A549 (cell line): ENCODE data around the gene EPS8. TPM values are rescaled to one million over a fixed set of nuclear protein-coding genes. Genes with fewer than 3 reads are reported as not detected.

ENCODE experiments used
- ATAC-seq, 2 experiments: fragments of 200-7000 bp in 1 of 2; fragments of >200 bp in 1 of 2; cut with Nextera tagmentation in 1 of 2; cut with Tn5 transposase in 1 of 2; 3 replicates each; pipeline versions ENCODE4 v1.8.0 to v1.9.1; 2018 to 2020; ENCODE audit warnings: mild to moderate bottlenecking in 1 of 2, moderate library complexity in 1 of 2
- CTCF ChIA-PET: fragments of 300-600 bp; sonication (Branson Sonifier 250); formaldehyde crosslinking; extraction: SDS; loops from one replicate; lab custom pipeline; 2021; ENCODE audit warnings: antibody characterized with exemption, inconsistent platforms; lab: Yijun Ruan, JAX
- POLR2A ChIA-PET: fragments of 350-600 bp; formaldehyde crosslinking; extraction: SDS; loops from one replicate; lab custom pipeline; 2021; ENCODE audit warnings: antibody characterized with exemption, inconsistent platforms; lab: Yijun Ruan, JAX
- DNase-seq, 2 experiments: peaks; one replicate each; pipeline versions ENCODE4 v3.0.0 to v3.0.0-alpha.2; 2011 to 2016; ENCODE audit warnings: low read depth in 1 of 2, low spot score in 1 of 2
- FAIRE-seq: peaks from 2 replicates; lab custom pipeline; 2011; peaks lifted over from hg19 to GRCh38; lab: Jason Lieb, UNC
- H3K27ac ChIP-seq, 2 experiments: fragments of >200 bp; sonication (Bioruptor Twin); formaldehyde crosslinking; 3 replicates each; pipeline ENCODE4 v1.5.1; 2016 to 2017
- H3K4me1 ChIP-seq: fragments of >200 bp; sonication (Bioruptor Twin); formaldehyde crosslinking; 3 replicates; pipeline ENCODE4 v1.6.1; 2016
- H3K4me2 ChIP-seq: fragments of >200 bp; sonication (Bioruptor Twin); formaldehyde crosslinking; 3 replicates; pipeline ENCODE4 v1.6.1; 2016
- H3K4me3 ChIP-seq: fragments of >200 bp; sonication (Bioruptor Twin); formaldehyde crosslinking; 3 replicates; pipeline ENCODE4 v1.5.1; 2016
- H3K9me3 ChIP-seq: fragments of >200 bp; sonication (Bioruptor Twin); formaldehyde crosslinking; 3 replicates; pipeline ENCODE4 v1.6.1; 2016
- ATOH8 ChIP-seq: fragments of 250-450 bp; sonication (Bioruptor Pico); IDR thresholded peaks from 2 replicates; pipeline ENCODE4 v1.5.0; 2020; ENCODE audit warnings: low read depth, mild to moderate bottlenecking, moderate library complexity
- BCL3 ChIP-seq: fragments of >200 bp; sonication (Bioruptor Twin); formaldehyde crosslinking; IDR thresholded peaks from 3 replicates; pipeline ENCODE4 v1.6.1; 2016
- BHLHE40 ChIP-seq: IDR thresholded peaks from 2 replicates; pipeline ENCODE4 v1.6.1; 2012; ENCODE audit warnings: low read depth, low read length, inconsistent platforms
- EHF ChIP-seq: fragments of 250-450 bp; sonication (Bioruptor Pico); IDR thresholded peaks from 2 replicates; pipeline ENCODE4 v1.5.0; 2020; ENCODE audit warnings: mild to moderate bottlenecking
- EHMT2 ChIP-seq: fragments of 200-600 bp; sonication (generic); IDR thresholded peaks from 2 replicates; pipeline ENCODE4 v1.6.1; 2016; ENCODE audit warnings: antibody characterized with exemption, low read depth, mild to moderate bottlenecking, moderate library complexity
- FOSB ChIP-seq: fragments of 250-450 bp; sonication (Bioruptor Pico); IDR thresholded peaks from 2 replicates; pipeline ENCODE4 v1.5.0; 2020; ENCODE audit warnings: mild to moderate bottlenecking, moderate library complexity
- FOSL2 ChIP-seq, 2 experiments: fragments of 450-650 bp in 1 of 2; fragments of >200 bp in 1 of 2; sonication (Bioruptor Twin) in 1 of 2; formaldehyde crosslinking; IDR thresholded peaks; 2 replicates each; pipeline versions ENCODE4 v1.5.0 to v1.6.1; 2016 to 2020; ENCODE audit warnings: mild to moderate bottlenecking in 1 of 2, moderate library complexity in 1 of 2
- FOXS1 ChIP-seq: fragments of 250-450 bp; sonication (Bioruptor Pico); IDR thresholded peaks from 2 replicates; pipeline ENCODE4 v1.5.0; 2020; ENCODE audit warnings: mild to moderate bottlenecking, moderate library complexity
- HDAC2 ChIP-seq: fragments of 200-600 bp; sonication (generic); IDR thresholded peaks from 2 replicates; pipeline ENCODE4 v1.6.1; 2016
- HEYL ChIP-seq: fragments of 250-450 bp; sonication (Bioruptor Pico); IDR thresholded peaks from 2 replicates; pipeline ENCODE4 v1.8.0; 2021; ENCODE audit warnings: mild to moderate bottlenecking, moderate library complexity
- HOXA7 ChIP-seq: fragments of 250-450 bp; sonication (Bioruptor Pico); IDR thresholded peaks from 2 replicates; pipeline ENCODE4 v1.5.0; 2020; ENCODE audit warnings: mild to moderate bottlenecking, moderate library complexity
- MAZ ChIP-seq: fragments of 150-350 bp; IDR thresholded peaks from 2 replicates; pipeline ENCODE4 v1.6.1; 2014; ENCODE audit warnings: antibody characterized with exemption, low read depth, low read length, borderline replicate concordance
- MYC ChIP-seq: IDR thresholded peaks from 2 replicates; pipeline ENCODE4 v1.6.1; 2012; ENCODE audit warnings: mild to moderate bottlenecking, inconsistent platforms, low read length, improper control_type of control experiment, borderline replicate concordance
- NPAS2 ChIP-seq: fragments of 250-450 bp; sonication (Bioruptor Pico); IDR thresholded peaks from 2 replicates; pipeline ENCODE4 v1.8.0; 2022; ENCODE audit warnings: mild to moderate bottlenecking, moderate library complexity, borderline replicate concordance
- NR3C1 ChIP-seq: fragments of >200 bp; sonication (Bioruptor Twin); formaldehyde crosslinking; IDR thresholded peaks from 3 replicates; pipeline ENCODE4 v1.6.1; 2017
- PHF8 ChIP-seq: fragments of 200-600 bp; sonication (generic); IDR thresholded peaks from 2 replicates; pipeline ENCODE4 v1.6.1; 2016; ENCODE audit warnings: low read depth, mild to moderate bottlenecking, antibody characterized with exemption, moderate library complexity, borderline replicate concordance
- POLR2A ChIP-seq: IDR thresholded peaks from 2 replicates; pipeline ENCODE4 v1.6.1; 2012; ENCODE audit warnings: mild to moderate bottlenecking, low read length
- RCOR1 ChIP-seq: fragments of 150-350 bp; IDR thresholded peaks from 2 replicates; pipeline ENCODE4 v1.6.1; 2014; ENCODE audit warnings: antibody characterized with exemption, low read length, low read depth
- REST ChIP-seq: fragments of 200-600 bp; sonication (generic); IDR thresholded peaks from 2 replicates; pipeline ENCODE4 v1.6.1; 2016; ENCODE audit warnings: antibody characterized with exemption, mild to moderate bottlenecking, moderate library complexity
- RFX5 ChIP-seq: fragments of 450-650 bp; IDR thresholded peaks from 2 replicates; pipeline ENCODE4 v1.7.1; 2014; ENCODE audit warnings: antibody characterized with exemption, mild to moderate bottlenecking, moderate library complexity
- TP53 ChIP-seq: fragments of 250-450 bp; sonication (Bioruptor Pico); IDR thresholded peaks from 2 replicates; pipeline ENCODE4 v1.5.0; 2021; ENCODE audit warnings: mild to moderate bottlenecking, moderate library complexity
- ZNF302 ChIP-seq: fragments of 250-450 bp; sonication (Bioruptor Pico); IDR thresholded peaks from 2 replicates; pipeline ENCODE4 v1.9.0; 2021; ENCODE audit warnings: inconsistent platforms, mild to moderate bottlenecking, moderate library complexity
- WGBS: methylation state at CpG from one replicate; pipeline ENCODE4 v1.1.6; 2017; ENCODE audit errors: missing lambda C conversion rate; 5-methylcytosine and 5-hydroxymethylcytosine counted together
- polyA plus RNA-seq, 4 experiments: library from polyadenylated mRNA; depleted of rRNA in 3 of 4; stranded (reverse); fragments of >200 nt; fragmentation: RNase III in 1 of 4; extraction: RNeasy Plus Mini Kit Qiagen cat#74134 plus additional on column Dnase treatment in 1 of 4; gene quantifications; 2 replicates in 3 of 4; 3 replicates in 1 of 4; pipeline ENCODE4 v1.2.3, GENCODE V29; 2011 to 2017

EPS8 gene
- polyA plus RNA-seq, 2 of the 4 experiments (the other 2 are of a cell fraction): 25.1 to 101 TPM

GRCh38 chr12:15613981-15614380 is 175.2 kb downstream of the EPS8 start:
- TF ChIP-seq MAZ (no peak), EHMT2 (no peak), RFX5 (no peak), FOSB (CRISPR knock-in tag) (no peak), BCL3 (no peak), POLR2A (no peak), MYC (no peak), REST (no peak), TP53 (CRISPR knock-in tag) (no peak), NR3C1 (no peak), HOXA7 (CRISPR knock-in tag) (no peak), BHLHE40 (no peak), ZNF302 (CRISPR knock-in tag) (no peak), HEYL (CRISPR knock-in tag) (no peak), EHF (CRISPR knock-in tag) (no peak), PHF8 (no peak), RCOR1 (no peak), FOSL2 (IDR thresholded peaks at IDR 0.05) (no peak), FOSL2 (CRISPR knock-in tag; IDR thresholded peaks at IDR 0.05) (no peak), ATOH8 (CRISPR knock-in tag) (no peak), FOXS1 (CRISPR knock-in tag) (no peak)
- no peak overlapping the region for H3K4me3 ChIP-seq
- ChIA-PET POLR2A (no interaction called here), CTCF (no interaction called here)
- no peak for DNase-seq
- no peak overlapping the region for H3K4me2 ChIP-seq
- peaks cover 14% of the 10 kb centered on the region; the same call in 1 of the 3 replicates for H3K9me3 ChIP-seq
- no peak for ATAC-seq
- peak; percentile 28 for FAIRE-seq
- peaks cover 12% of the 10 kb centered on the region; the same call in 2 of the 3 replicates for H3K4me1 ChIP-seq
- WGBS: 85% methylated on average over 1 of the region's 1 CpG
- H3K27ac ChIP-seq: no peak overlapping the region

- TF ChIP-seq HDAC2: no peak
- no peak for TF ChIP-seq NPAS2 (CRISPR knock-in tag)
- Histone ChIP-seq H3K4me2 (no peak overlapping the region), H3K27ac (no peak overlapping the region), H3K4me3 (no peak overlapping the region), H3K4me1 (no peaks in the 10 kb centered on the region), H3K9me3 (peaks cover 13% of the 10 kb centered on the region; the same call in 1 of the 3 replicates)
- ChIA-PET POLR2A (no interaction called here), CTCF (interaction anchor here (0.6 to 2.3 kb wide), 4 partner anchors 8 to 37 kb away, joined by 3 to 10 read pairs (median 3); no protein-coding TSS in a partner anchor)
- WGBS: 71% methylated on average over 1 of the region's 1 CpG
- DNase-seq: no peak
- ATAC-seq: no peak
- FAIRE-seq: no peak
These were observed 180.2 kb downstream of the EPS8 start for GRCh38 chr12:15608941-15609340.
